Measurements from ENCODE around the gene ADRM1.

- TF ChIP-seq CTCF (IDR thresholded peaks at IDR 0.05; ENCODE audit: low read depth, low read length, poor library complexity, severe bottlenecking) (no peak), EZH2phosphoT487 (IDR thresholded peaks at IDR 0.05; ENCODE audit: borderline replicate concordance, low read length) (no peak)
These were observed 44.6 kb downstream of the ADRM1 start for GRCh38 chr20:62347445-62347844.

Measured in DOHH2 (cell line).